Measurements from ENCODE around the gene LKAAEAR1. TPM values are rescaled to one million over a fixed set of nuclear protein-coding genes. Genes with fewer than 3 reads are reported as not detected.

Gene LKAAEAR1
- total RNA-seq, 1 donor from 2014 or later, result not detected

GRCh38 chr20:64051561-64052325 is 32.5 kb downstream of the LKAAEAR1 start:
- H3K27ac Mint-ChIP-seq (ENCODE audit: unreplicated experiment), result no peak overlapping the region
- H3K27me3 ChIP-seq (ENCODE audit: insufficient read depth, low read length), result peaks cover 36% of the 10 kb centered on the region
- peaks cover 30% of the 10 kb centered on the region for H3K27me3 Mint-ChIP-seq (ENCODE audit: low read depth, unreplicated experiment)
- H3K9me3 ChIP-seq (ENCODE audit: insufficient read depth, low read depth, low read length), result no peaks in the 10 kb centered on the region
- H3K9ac ChIP-seq (ENCODE audit: low read length), result no peak overlapping the region
- no peak overlapping the region for H3K4me2 ChIP-seq (ENCODE audit: low read length)
- no peak overlapping the region for H2AFZ ChIP-seq (ENCODE audit: low read depth, low read length)
- FAIRE-seq, result no peak
- no peak overlapping the region for H3K4me3 ChIP-seq (ENCODE audit: insufficient read depth, low read depth, low read length)
- TF ChIP-seq CTCF (IDR thresholded peaks at IDR 0.05; ENCODE audit: insufficient read depth, low read depth, low read length), result no peak
- TF ChIP-seq EZH2 (IDR thresholded peaks at IDR 0.05; ENCODE audit: insufficient read depth, low read length), result no peak
- peaks cover 6% of the 10 kb centered on the region for H3K4me1 Mint-ChIP-seq (ENCODE audit: low read depth, unreplicated experiment)
- H3K4me3 Mint-ChIP-seq (ENCODE audit: unreplicated experiment), result no peak overlapping the region
- H3K79me2 ChIP-seq (ENCODE audit: insufficient read depth, low read length), result no peaks in the 10 kb centered on the region
- no peaks in the 10 kb centered on the region for H3K36me3 ChIP-seq (ENCODE audit: insufficient read depth, low read length)
- H3K36me3 Mint-ChIP-seq (ENCODE audit: low read depth, unreplicated experiment), result no peaks in the 10 kb centered on the region
- H3K4me1 ChIP-seq (ENCODE audit: insufficient read depth, low read length), result peaks cover 3% of the 10 kb centered on the region
- no peaks in the 10 kb centered on the region for H3K9me3 Mint-ChIP-seq (ENCODE audit: unreplicated experiment)
- H4K20me1 ChIP-seq (ENCODE audit: insufficient read depth, low read length), result peaks cover 12% of the 10 kb centered on the region
- H3K27ac ChIP-seq (ENCODE audit: low read depth, low read length), result no peak overlapping the region
- DNase-seq (ENCODE audit: low read depth), result no peak

- no peak for TF ChIP-seq EZH2 (IDR thresholded peaks at IDR 0.05; ENCODE audit: insufficient read depth, low read length)
- TF ChIP-seq CTCF (IDR thresholded peaks at IDR 0.05; ENCODE audit: insufficient read depth, low read depth, low read length), result no peak
- no peak overlapping the region for H3K27ac Mint-ChIP-seq (ENCODE audit: unreplicated experiment)
- no peaks in the 10 kb centered on the region for H3K36me3 ChIP-seq (ENCODE audit: insufficient read depth, low read length)
- no peak overlapping the region for H3K4me2 ChIP-seq (ENCODE audit: low read length)
- no peak overlapping the region for H3K4me3 Mint-ChIP-seq (ENCODE audit: unreplicated experiment)
- DNase-seq (ENCODE audit: low read depth) (no peak), FAIRE-seq (no peak)
- no peak overlapping the region for H3K4me3 ChIP-seq (ENCODE audit: insufficient read depth, low read depth, low read length)
- H3K4me1 Mint-ChIP-seq (ENCODE audit: low read depth, unreplicated experiment), result peaks cover 6% of the 10 kb centered on the region
- H3K4me1 ChIP-seq (ENCODE audit: insufficient read depth, low read length), result peaks cover 3% of the 10 kb centered on the region
- H3K9me3 ChIP-seq (ENCODE audit: insufficient read depth, low read depth, low read length), result no peaks in the 10 kb centered on the region
- H3K9ac ChIP-seq (ENCODE audit: low read length), result no peak overlapping the region
- H3K9me3 Mint-ChIP-seq (ENCODE audit: unreplicated experiment), result no peaks in the 10 kb centered on the region
- no peaks in the 10 kb centered on the region for H3K79me2 ChIP-seq (ENCODE audit: insufficient read depth, low read length)
- H3K36me3 Mint-ChIP-seq (ENCODE audit: low read depth, unreplicated experiment), result no peaks in the 10 kb centered on the region
- H3K27ac ChIP-seq (ENCODE audit: low read depth, low read length), result no peak overlapping the region
- H3K27me3 Mint-ChIP-seq (ENCODE audit: low read depth, unreplicated experiment), result peaks cover 35% of the 10 kb centered on the region
- peaks cover 38% of the 10 kb centered on the region for H3K27me3 ChIP-seq (ENCODE audit: insufficient read depth, low read length)
- peaks cover 12% of the 10 kb centered on the region for H4K20me1 ChIP-seq (ENCODE audit: insufficient read depth, low read length)
- H2AFZ ChIP-seq (ENCODE audit: low read depth, low read length), result no peak overlapping the region
These were observed 33.2 kb downstream of the LKAAEAR1 start for GRCh38 chr20:64051033-64051452.
